ENCODE data around the gene HSD17B1. TPM values are rescaled to one million over a fixed set of nuclear protein-coding genes. Genes with fewer than 3 reads are reported as not detected.

The HSD17B1 gene
- total RNA-seq: 0.83 and 0.85 TPM in 2 replicates

GRCh38 chr17:42552736-42553135, at the start of gene HSD17B1:
Gene HSD17B1, plus strand, starts transcription at chr17:42552923. Its CDS starts 11 bp downstream, at chr17:42552934.

GRCh38 chr17:42536048-42536371, 16.7 kb upstream of the HSD17B1 start, which contains the start of gene NAGLU:
Gene NAGLU, plus strand, starts transcription at chr17:42536241. Its CDS starts 32 bp downstream, at chr17:42536273.

GRCh38 chr17:42561897-42562387, 9.2 kb downstream of the HSD17B1 start, which contains the start of gene COASY:
Gene COASY, plus strand, starts transcription at chr17:42562148. Its CDS starts 475 bp downstream, at chr17:42562623.

GRCh38 chr17:42566883-42567573, 14.3 kb downstream of the HSD17B1 start, which contains the start of gene MLX:
Gene MLX, plus strand, starts transcription at chr17:42567100. Its CDS starts 25 bp downstream, at chr17:42567125.

GRCh38 chr17:42577532-42578281, 25.0 kb downstream of the HSD17B1 start, which contains the start of gene PSMC3IP:
Gene PSMC3IP, minus strand, starts transcription at chr17:42577729. Its CDS starts 43 bp downstream, at chr17:42577686.

Other genes starting within 250 kb of the HSD17B1 start
- 99.1 and 133 TPM in 2 replicates for gene STAT3, start 164.5 kb upstream of the HSD17B1 start, total RNA-seq
- gene CAVIN1, start 129.7 kb upstream of the HSD17B1 start, total RNA-seq: 422 and 452 TPM in 2 replicates
- 46.5 and 57.3 TPM in 2 replicates for gene ATP6V0A1, start 94.0 kb upstream of the HSD17B1 start, total RNA-seq
- gene NAGLU, start 16.7 kb upstream of the HSD17B1 start, total RNA-seq: 26.3 and 27.0 TPM in 2 replicates
- gene COASY, start 9.2 kb downstream of the HSD17B1 start, total RNA-seq: 6.8 and 8.9 TPM in 2 replicates
- gene MLX, start 14.2 kb downstream of the HSD17B1 start, total RNA-seq: 28.9 and 32.3 TPM in 2 replicates
- 2.0 and 2.9 TPM in 2 replicates for gene PSMC3IP, start 24.8 kb downstream of the HSD17B1 start, total RNA-seq
- gene RETREG3, start 56.5 kb downstream of the HSD17B1 start, total RNA-seq: 60.9 and 72.4 TPM in 2 replicates
- gene TUBG1, start 56.8 kb downstream of the HSD17B1 start, total RNA-seq: 13.2 and 15.2 TPM in 2 replicates
- gene TUBG2, start 106.4 kb downstream of the HSD17B1 start, total RNA-seq: 5.4 and 7.2 TPM in 2 replicates
- 8.2 and 9.0 TPM in 2 replicates for gene PLEKHH3, start 124.1 kb downstream of the HSD17B1 start, total RNA-seq
- 1.4 and 1.8 TPM in 2 replicates for gene CCR10, start 128.9 kb downstream of the HSD17B1 start, total RNA-seq
- gene CNTNAP1, start 129.6 kb downstream of the HSD17B1 start, total RNA-seq: 19.9 and 21.9 TPM in 2 replicates
- 11.7 and 14.7 TPM in 2 replicates for gene EZH1, start 192.1 kb downstream of the HSD17B1 start, total RNA-seq
- gene RAMP2, start 208.3 kb downstream of the HSD17B1 start, total RNA-seq: 0.09 and 0.14 TPM in 2 replicates
- gene VPS25, start 220.5 kb downstream of the HSD17B1 start, total RNA-seq: 55.7 and 57.5 TPM in 2 replicates
- 0.28 and 1.7 TPM in 2 replicates for gene WNK4, start 227.7 kb downstream of the HSD17B1 start, total RNA-seq
- gene COA3, start 245.8 kb downstream of the HSD17B1 start, total RNA-seq: 67.3 and 76.7 TPM in 2 replicates
- 0.09 and 0.14 TPM in 2 replicates for gene CNTD1, start 245.9 kb downstream of the HSD17B1 start, total RNA-seq